ENCODE data around the gene SUSD6. TPM values are rescaled to one million over a fixed set of nuclear protein-coding genes. Genes with fewer than 3 reads are reported as not detected.

Gene SUSD6
- total and polyA plus RNA-seq, 2 donors (not counting 1 experiment from before 2014, with no cell fraction given), result 62.3 to 97.8 TPM

DNA sequence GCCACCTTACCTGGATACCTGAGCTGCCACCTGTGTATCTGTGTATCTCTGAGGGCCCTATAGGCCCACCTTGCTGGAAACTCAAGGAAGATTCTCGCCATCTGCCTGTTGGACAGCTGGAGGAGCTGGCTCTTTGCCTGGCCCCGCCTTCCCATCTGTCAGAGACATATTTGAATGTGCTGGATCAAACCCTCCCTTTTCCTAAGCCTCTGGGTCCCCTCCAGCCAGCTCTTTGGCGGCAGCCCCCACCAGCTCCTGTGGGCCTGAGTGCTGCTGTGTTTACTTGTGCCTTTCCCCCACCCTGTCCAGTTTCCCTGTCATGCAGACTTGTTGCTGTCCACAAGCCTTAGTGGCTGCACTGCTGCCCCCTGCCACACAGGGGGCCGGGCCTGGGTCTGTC, 99.7 kb downstream of the SUSD6 start:
- H3K9ac ChIP-seq (ENCODE audit: low read length), result no peak overlapping the region
- CTCF ChIA-PET, result interaction anchor here (0.7 to 1.7 kb wide), 4 partner anchors 9 to 136 kb away, joined by 3 to 10 read pairs (median 4); partner anchors contain the start of gene CCDC177
- no peak overlapping the region for H3K27ac Mint-ChIP-seq

DNA sequence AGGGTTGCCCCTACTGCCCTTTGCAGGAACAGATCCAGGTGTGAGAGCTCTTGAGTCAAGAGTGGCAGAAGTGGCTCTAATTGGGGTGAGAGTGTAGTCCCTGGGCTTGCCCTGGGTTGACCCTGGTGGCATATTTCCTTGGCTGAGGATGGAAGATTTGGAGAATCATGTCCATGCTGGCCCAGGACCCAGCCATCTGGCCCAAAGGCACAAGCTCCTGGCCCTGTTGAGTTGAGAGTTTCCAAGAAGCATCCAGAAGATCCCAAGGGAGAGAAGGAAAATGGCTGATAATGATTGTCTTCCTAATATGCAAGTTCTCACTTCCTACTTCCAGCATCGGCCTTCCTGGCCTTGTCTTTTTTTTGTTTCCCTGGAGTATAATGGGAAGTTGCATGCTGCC, 100.1 kb downstream of the SUSD6 start:
- peaks cover 26% of the 10 kb centered on the region for H3K4me1 Mint-ChIP-seq
- TF ChIP-seq EZH2 (IDR thresholded peaks at IDR 0.05; ENCODE audit: borderline replicate concordance, insufficient read depth, low read depth, low read length, poor library complexity, severe bottlenecking), result no peak
- TF ChIP-seq, protein P1, sequence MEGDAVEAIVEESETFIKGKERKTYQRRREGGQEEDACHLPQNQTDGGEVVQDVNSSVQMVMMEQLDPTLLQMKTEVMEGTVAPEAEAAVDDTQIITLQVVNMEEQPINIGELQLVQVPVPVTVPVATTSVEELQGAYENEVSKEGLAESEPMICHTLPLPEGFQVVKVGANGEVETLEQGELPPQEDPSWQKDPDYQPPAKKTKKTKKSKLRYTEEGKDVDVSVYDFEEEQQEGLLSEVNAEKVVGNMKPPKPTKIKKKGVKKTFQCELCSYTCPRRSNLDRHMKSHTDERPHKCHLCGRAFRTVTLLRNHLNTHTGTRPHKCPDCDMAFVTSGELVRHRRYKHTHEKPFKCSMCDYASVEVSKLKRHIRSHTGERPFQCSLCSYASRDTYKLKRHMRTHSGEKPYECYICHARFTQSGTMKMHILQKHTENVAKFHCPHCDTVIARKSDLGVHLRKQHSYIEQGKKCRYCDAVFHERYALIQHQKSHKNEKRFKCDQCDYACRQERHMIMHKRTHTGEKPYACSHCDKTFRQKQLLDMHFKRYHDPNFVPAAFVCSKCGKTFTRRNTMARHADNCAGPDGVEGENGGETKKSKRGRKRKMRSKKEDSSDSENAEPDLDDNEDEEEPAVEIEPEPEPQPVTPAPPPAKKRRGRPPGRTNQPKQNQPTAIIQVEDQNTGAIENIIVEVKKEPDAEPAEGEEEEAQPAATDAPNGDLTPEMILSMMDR (IDR thresholded peaks at IDR 0.05), result no peak
- H3K4me3 Mint-ChIP-seq, result no peak overlapping the region
- H3K36me3 ChIP-seq (replicated peaks in 1 of 2; ENCODE audit: control extremely low read depth in 1 of 2, control insufficient read depth in 1 of 2, extremely low read depth in 1 of 2, insufficient read depth in 2 of 2, low read length in 1 of 2), result peaks cover 11 to 79% of the 10 kb centered on the region in 2 experiments
- H3K27ac Mint-ChIP-seq, result no peak overlapping the region
- CTCF ChIA-PET, result interaction anchor here (0.7 to 1.7 kb wide), 3 partner anchors 16 to 137 kb away, joined by 3 to 10 read pairs (median 4); partner anchors contain the start of gene CCDC177
- no peaks in the 10 kb centered on the region for H3K9me3 ChIP-seq (ENCODE audit: control extremely low read depth in 1 of 3, control insufficient read depth in 2 of 3, insufficient read depth in 1 of 3, low read length in 2 of 3)
- WGBS (ENCODE audit: insufficient coverage), result no CpG with 5 or more reads among the region's 1 CpG
- no peaks in the 10 kb centered on the region for H3K27me3 Mint-ChIP-seq
- no peak for DNase-seq
- H3K9me3 Mint-ChIP-seq (ENCODE audit: insufficient read depth), result no peaks in the 10 kb centered on the region
- H3K4me1 ChIP-seq (ENCODE audit: control insufficient read depth in 2 of 2, insufficient read depth in 2 of 2, low read length in 2 of 2), result peaks cover 10 to 14% of the 10 kb centered on the region in 2 donors
- peaks cover 29% of the 10 kb centered on the region for H4K20me1 ChIP-seq (ENCODE audit: control insufficient read depth, insufficient read depth, low read length, poor library complexity, severe bottlenecking)
- H3K27me3 ChIP-seq (replicated peaks in 1 of 4; ENCODE audit: control extremely low read depth in 1 of 4, control insufficient read depth in 3 of 4, insufficient read depth in 4 of 4, low read length in 3 of 4), result no peaks in the 10 kb centered on the region
- POLR2A ChIA-PET, result no interaction called here
- H2AFZ ChIP-seq (ENCODE audit: insufficient read depth, low read depth, low read length, poor library complexity, severe bottlenecking), result no peak overlapping the region
- ATAC-seq (ENCODE audit: low read depth), result no peak
- H3K4me3 ChIP-seq (ENCODE audit: control extremely low read depth in 1 of 5, extremely low read depth in 1 of 5, insufficient read depth in 1 of 5, low read depth in 2 of 5, low read length in 4 of 5), result no peak overlapping the region
- intact Hi-C loops (cut with micrococcal nuclease), result no loop called here
- no peak overlapping the region for H3K9ac ChIP-seq (ENCODE audit: low read length)
- H3K27ac ChIP-seq (ENCODE audit: low read length in 2 of 2), result no peak overlapping the region
- H3K4me2 ChIP-seq (replicated peaks; ENCODE audit: low read depth, low read length, poor library complexity, severe bottlenecking), result no peak overlapping the region
- H3K79me2 ChIP-seq (ENCODE audit: control insufficient read depth, insufficient read depth, low read length), result peaks cover 36% of the 10 kb centered on the region

More for the DNA sequence above, 99.7 kb downstream of the SUSD6 start:
- ATAC-seq (ENCODE audit: low read depth) (no peak), DNase-seq (no peak)
- Mint-ChIP-seq H3K27me3 (no peaks in the 10 kb centered on the region), H3K9me3 (ENCODE audit: insufficient read depth) (no peaks in the 10 kb centered on the region), H3K4me1 (peaks cover 27% of the 10 kb centered on the region), H3K4me3 (no peak overlapping the region)
- Histone ChIP-seq H3K79me2 (ENCODE audit: control insufficient read depth, insufficient read depth, low read length) (peaks cover 41% of the 10 kb centered on the region), H3K4me3 (ENCODE audit: control extremely low read depth in 1 of 5, extremely low read depth in 1 of 5, insufficient read depth in 1 of 5, low read depth in 2 of 5, low read length in 4 of 5) (no peak overlapping the region), H3K4me2 (replicated peaks; ENCODE audit: low read depth, low read length, poor library complexity, severe bottlenecking) (no peak overlapping the region), H3K4me1 (ENCODE audit: control insufficient read depth in 2 of 2, insufficient read depth in 2 of 2, low read length in 2 of 2) (peaks cover 10 to 14% of the 10 kb centered on the region in 2 donors), H3K9me3 (ENCODE audit: control extremely low read depth in 1 of 3, control insufficient read depth in 2 of 3, insufficient read depth in 1 of 3, low read length in 2 of 3) (no peaks in the 10 kb centered on the region), H3K27me3 (replicated peaks in 1 of 4; ENCODE audit: control extremely low read depth in 1 of 4, control insufficient read depth in 3 of 4, insufficient read depth in 4 of 4, low read length in 3 of 4) (no peaks in the 10 kb centered on the region), H3K36me3 (replicated peaks in 1 of 2; ENCODE audit: control extremely low read depth in 1 of 2, control insufficient read depth in 1 of 2, extremely low read depth in 1 of 2, insufficient read depth in 2 of 2, low read length in 1 of 2) (peaks cover 11 to 83% of the 10 kb centered on the region in 2 experiments), H2AFZ (ENCODE audit: insufficient read depth, low read depth, low read length, poor library complexity, severe bottlenecking) (no peak overlapping the region), H3K27ac (ENCODE audit: low read length in 2 of 2) (no peak overlapping the region), H4K20me1 (ENCODE audit: control insufficient read depth, insufficient read depth, low read length, poor library complexity, severe bottlenecking) (peaks cover 29% of the 10 kb centered on the region)
- POLR2A ChIA-PET, result no interaction called here
- 97% methylated on average over 4 of the region's 4 CpGs for WGBS (ENCODE audit: insufficient coverage)
- intact Hi-C loops (cut with micrococcal nuclease), result no loop called here
- TF ChIP-seq, protein P1 (IDR thresholded peaks at IDR 0.05), result no peak
- no peak for TF ChIP-seq EZH2 (IDR thresholded peaks at IDR 0.05; ENCODE audit: borderline replicate concordance, insufficient read depth, low read depth, low read length, poor library complexity, severe bottlenecking)

All from B cell (primary cell).